Cardiac fibroblast (primary cell): ENCODE measurements around the gene C1orf122.

Source experiments
- DNase-seq, 2 donors: peaks; one replicate each; pipeline versions ENCODE4 v3.0.0 to v3.0.0-alpha.2; 2010; ENCODE audit warnings: low read depth in 2 of 2
- H3K4me3 ChIP-seq, 2 donors: replicated peaks in 1 of 2; 1 replicate in 1 of 2; 2 replicates in 1 of 2; pipeline ENCODE4 v1.5.1; 2011; ENCODE audit warnings: low read depth in 2 of 2, low read length in 2 of 2, mild to moderate bottlenecking in 2 of 2, moderate library complexity in 1 of 2
- TF ChIP-seq, protein P1 (sequence below): IDR thresholded peaks from one replicate; pipeline ENCODE4 v1.5.1; 2011; ENCODE audit warnings: low read depth, mild to moderate bottlenecking, low read length, inconsistent platforms

Gene C1orf122

GRCh38 chr1:37845049-37845646, 37.6 kb downstream of the C1orf122 start:
- DNase-seq: no peak
- TF ChIP-seq, protein P1, sequence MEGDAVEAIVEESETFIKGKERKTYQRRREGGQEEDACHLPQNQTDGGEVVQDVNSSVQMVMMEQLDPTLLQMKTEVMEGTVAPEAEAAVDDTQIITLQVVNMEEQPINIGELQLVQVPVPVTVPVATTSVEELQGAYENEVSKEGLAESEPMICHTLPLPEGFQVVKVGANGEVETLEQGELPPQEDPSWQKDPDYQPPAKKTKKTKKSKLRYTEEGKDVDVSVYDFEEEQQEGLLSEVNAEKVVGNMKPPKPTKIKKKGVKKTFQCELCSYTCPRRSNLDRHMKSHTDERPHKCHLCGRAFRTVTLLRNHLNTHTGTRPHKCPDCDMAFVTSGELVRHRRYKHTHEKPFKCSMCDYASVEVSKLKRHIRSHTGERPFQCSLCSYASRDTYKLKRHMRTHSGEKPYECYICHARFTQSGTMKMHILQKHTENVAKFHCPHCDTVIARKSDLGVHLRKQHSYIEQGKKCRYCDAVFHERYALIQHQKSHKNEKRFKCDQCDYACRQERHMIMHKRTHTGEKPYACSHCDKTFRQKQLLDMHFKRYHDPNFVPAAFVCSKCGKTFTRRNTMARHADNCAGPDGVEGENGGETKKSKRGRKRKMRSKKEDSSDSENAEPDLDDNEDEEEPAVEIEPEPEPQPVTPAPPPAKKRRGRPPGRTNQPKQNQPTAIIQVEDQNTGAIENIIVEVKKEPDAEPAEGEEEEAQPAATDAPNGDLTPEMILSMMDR: no peak
- H3K4me3 ChIP-seq: no peak overlapping the region

GRCh38 chr1:37845786-37846185, 38.2 kb downstream of the C1orf122 start:
- TF ChIP-seq, protein P1: no peak
- H3K4me3 ChIP-seq: no peak overlapping the region
- DNase-seq: peak; percentile 40 to 53

DNA sequence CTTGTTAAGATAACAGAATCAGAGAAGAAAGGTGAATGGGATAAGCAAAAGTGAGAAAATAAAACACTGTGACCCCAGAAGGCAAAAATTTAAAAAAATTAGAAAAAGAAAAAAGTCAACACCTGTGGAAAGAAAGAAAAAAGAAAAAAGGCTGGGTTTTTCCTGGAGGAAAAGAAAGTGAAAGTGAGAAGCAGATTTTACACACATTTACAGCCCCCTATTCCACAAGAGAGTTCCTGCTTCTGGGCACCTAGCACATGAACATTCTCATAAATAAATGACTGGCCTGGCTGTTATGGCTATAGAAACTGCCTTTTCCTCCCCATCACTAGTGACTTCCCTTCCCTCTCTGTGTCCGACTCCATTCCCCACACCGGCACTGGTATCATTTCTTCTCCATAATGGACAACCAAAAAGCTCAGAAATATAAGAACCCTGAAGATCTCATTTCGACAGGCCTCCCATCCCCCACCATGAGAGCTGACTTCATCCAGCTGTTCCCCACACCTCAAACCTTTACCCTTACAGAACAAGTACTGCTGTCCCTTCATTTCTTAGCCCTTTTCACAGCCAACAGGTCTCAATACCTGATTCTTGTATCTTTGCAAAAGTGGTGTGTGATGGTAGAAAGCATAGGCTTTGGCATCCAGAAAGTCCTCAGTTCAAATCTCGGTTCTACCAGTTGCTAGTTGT, 39.2 kb downstream of the C1orf122 start:
- no peak for DNase-seq
- TF ChIP-seq, protein P1: no peak
- H3K4me3 ChIP-seq: no peak overlapping the region

DNA sequence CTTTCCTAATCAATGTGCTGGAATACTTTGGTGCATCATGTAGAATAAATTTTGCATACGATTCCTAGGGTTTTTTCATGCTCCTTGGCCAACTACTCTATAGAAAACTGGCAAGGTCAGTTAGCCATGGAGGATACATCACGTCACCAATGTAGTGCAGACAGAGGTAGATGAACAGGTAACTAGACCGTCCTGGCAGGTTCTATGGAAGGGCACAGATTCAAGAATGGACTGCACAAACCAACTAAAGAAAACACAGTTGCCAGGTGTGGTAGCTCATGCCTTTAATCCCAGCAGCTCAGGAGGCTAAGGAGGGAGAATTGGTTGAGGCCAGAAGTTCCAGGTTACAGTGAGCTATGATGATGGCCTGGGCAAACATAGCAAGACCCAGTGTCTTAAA, 41.9 kb downstream of the C1orf122 start:
- TF ChIP-seq, protein P1: no peak
- no peak for DNase-seq
- H3K4me3 ChIP-seq: no peak overlapping the region

DNA sequence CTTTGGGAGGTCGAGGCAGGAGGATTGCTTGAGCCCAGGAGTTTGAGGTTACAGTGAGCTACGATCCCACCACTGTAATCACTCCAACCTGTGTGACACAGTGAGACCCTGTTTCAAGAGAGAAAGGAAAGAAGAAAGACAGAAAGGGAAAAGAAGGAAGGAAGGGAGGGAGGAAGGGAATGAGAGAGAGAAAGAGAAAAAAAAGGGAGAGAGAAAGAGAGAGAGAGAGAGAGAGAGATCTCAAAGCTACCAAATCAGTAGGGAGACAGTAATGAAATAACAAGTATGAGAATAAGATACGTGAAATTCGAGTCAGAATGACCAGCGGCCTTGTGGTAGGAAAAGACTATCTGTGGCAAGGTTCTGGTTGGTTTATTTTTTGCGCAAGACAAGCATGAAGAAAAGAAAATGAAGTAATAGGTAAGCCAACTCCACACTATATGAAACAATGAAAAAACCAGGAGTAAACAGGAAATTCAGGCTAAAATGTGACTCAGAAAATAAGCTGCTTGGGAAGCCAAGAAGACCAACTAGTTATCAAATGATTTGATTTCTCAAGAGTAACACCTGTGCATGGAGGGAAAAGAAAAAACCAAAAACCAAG, 42.9 kb downstream of the C1orf122 start:
- no peak overlapping the region for H3K4me3 ChIP-seq
- DNase-seq: peak in 1 of 2 donors; percentile 77
- TF ChIP-seq, protein P1: no peak

DNA sequence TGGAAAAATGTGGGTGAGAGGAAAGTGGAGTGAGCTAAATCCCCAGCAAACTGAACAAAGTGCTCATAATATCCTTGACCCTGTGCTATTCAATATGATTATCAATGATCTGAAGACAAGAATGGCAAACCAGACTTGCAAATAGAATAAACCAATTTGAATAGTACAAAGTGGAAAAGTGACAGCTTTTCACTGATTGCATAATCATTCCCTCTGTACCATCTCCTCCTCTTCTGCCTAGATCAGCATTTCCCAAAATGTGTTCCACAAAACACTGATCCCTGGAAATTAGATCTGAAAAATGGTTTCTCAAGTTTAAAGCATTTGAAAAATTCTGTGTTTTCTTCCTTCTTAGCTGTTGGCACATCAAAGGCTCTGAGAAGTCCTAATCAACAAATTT, 43.7 kb downstream of the C1orf122 start:
- DNase-seq: no peak
- TF ChIP-seq, protein P1: no peak
- H3K4me3 ChIP-seq: no peak overlapping the region
